WERI-Rb-1 (cell line): ENCODE data around the gene JUNB.

Source experiments
- DNase-seq: peaks from one replicate; pipeline ENCODE4 v3.0.0-alpha.2; 2020
- H3K27ac ChIP-seq: fragments of 250-450 bp; sonication (Bioruptor Pico); 2 replicates; pipeline ENCODE4 v1.5.1; 2020; ENCODE audit warnings: mild to moderate bottlenecking, moderate library complexity
- H3K27me3 ChIP-seq: fragments of 250-450 bp; sonication (Bioruptor Pico); 2 replicates; pipeline ENCODE4 v1.5.1; 2021; ENCODE audit warnings: mild to moderate bottlenecking, low read depth, moderate library complexity; ENCODE audit not compliant: insufficient read depth, severe bottlenecking
- H3K36me3 ChIP-seq: fragments of 250-450 bp; sonication (Bioruptor Pico); 2 replicates; pipeline ENCODE4 v1.5.1; 2020; ENCODE audit warnings: mild to moderate bottlenecking, moderate library complexity
- H3K4me3 ChIP-seq: 2 replicates; pipeline ENCODE4 v1.5.1; 2011; ENCODE audit warnings: low read depth, mild to moderate bottlenecking, control low read depth, low read length
- H3K9me3 ChIP-seq: fragments of 250-450 bp; sonication (Bioruptor Pico); 2 replicates; pipeline ENCODE4 v1.5.1; 2021; ENCODE audit warnings: mild to moderate bottlenecking, moderate library complexity; ENCODE audit not compliant: severe bottlenecking
- CTCF ChIP-seq: IDR thresholded peaks from 2 replicates; pipeline ENCODE4 v1.5.1; 2011; ENCODE audit warnings: low read depth, mild to moderate bottlenecking, control low read depth, inconsistent platforms, low read length

The JUNB gene

GRCh38 chr19:12792853-12793289 lies 1.6 kb downstream of the JUNB start:
- H3K9me3 ChIP-seq: no peaks in the 10 kb centered on the region
- H3K36me3 ChIP-seq: peaks cover 5% of the 10 kb centered on the region
- H3K27me3 ChIP-seq: no peaks in the 10 kb centered on the region
- DNase-seq: no peak
- peak overlapping the region; percentile 83 for H3K27ac ChIP-seq
- peak overlapping the region; percentile 81 for H3K4me3 ChIP-seq
- TF ChIP-seq CTCF: no peak

- no peaks in the 10 kb centered on the region for H3K9me3 ChIP-seq
- H3K27ac ChIP-seq: peak overlapping the region; percentile 83
- DNase-seq: peak; percentile 89
- peak overlapping the region; percentile 81 for H3K4me3 ChIP-seq
- H3K27me3 ChIP-seq: no peaks in the 10 kb centered on the region
- no peak for TF ChIP-seq CTCF
- peaks cover 12% of the 10 kb centered on the region for H3K36me3 ChIP-seq
These were observed 2.3 kb downstream of the JUNB start for GRCh38 chr19:12793290-12794195.

- Histone ChIP-seq H3K9me3 (no peaks in the 10 kb centered on the region), H3K27ac (peak overlapping the region; percentile 83)
These were observed 3.1 kb downstream of the JUNB start for GRCh38 chr19:12794196-12794941.

GRCh38 chr19:12794971-12795381 lies 3.7 kb downstream of the JUNB start:
- no peak for TF ChIP-seq CTCF
- H3K9me3 ChIP-seq: no peaks in the 10 kb centered on the region
- H3K36me3 ChIP-seq: peaks cover 26% of the 10 kb centered on the region
- DNase-seq: no peak
- H3K27ac ChIP-seq: no peak overlapping the region
- no peak overlapping the region for H3K4me3 ChIP-seq
- H3K27me3 ChIP-seq: no peaks in the 10 kb centered on the region

More at GRCh38 chr19:12794196-12794941, 3.1 kb downstream of the JUNB start:
- TF ChIP-seq CTCF: no peak
- H3K27me3 ChIP-seq: no peaks in the 10 kb centered on the region
- H3K36me3 ChIP-seq: peaks cover 20% of the 10 kb centered on the region
- no peak for DNase-seq
- peak overlapping the region; percentile 81 for H3K4me3 ChIP-seq

GRCh38 chr19:12796146-12797071 lies 5.1 kb downstream of the JUNB start:
- no peak overlapping the region for H3K4me3 ChIP-seq
- no peaks in the 10 kb centered on the region for H3K27me3 ChIP-seq
- H3K27ac ChIP-seq: peak overlapping the region; percentile 45
- peak; percentile 95 for TF ChIP-seq CTCF
- peak; percentile 83 for DNase-seq
- no peaks in the 10 kb centered on the region for H3K9me3 ChIP-seq
- peaks cover 41% of the 10 kb centered on the region for H3K36me3 ChIP-seq
